GM18907 (cell line): ENCODE data around the gene HAAO.
"Not testable (repeated sequence)": the region's sequence is repeated elsewhere in the genome, so short reads cannot be mapped to it uniquely, and the experiment has no call there.

Source experiments
- ATAC-seq: cut with Tn5 transposase; IDR thresholded peaks from one replicate; pipeline ENCODE4 v1.9.1; 2021; ENCODE audit warnings: mild to moderate bottlenecking, moderate library complexity; ENCODE audit not compliant: unreplicated experiment

Gene HAAO

GRCh38 chr2:42792583-42793333 is at the start of gene HAAO:
TSS of gene HAAO (minus strand) at chr2:42792583. CDS start at chr2:42792536, 47 bp downstream.
- ATAC-seq: peak; percentile 36

- no peak for ATAC-seq
Observed at GRCh38 chr2:42841344-42841743, 49.0 kb upstream of the HAAO start.

GRCh38 chr2:42840760-42841159 is 48.4 kb upstream of the HAAO start:
- ATAC-seq: no peak

- ATAC-seq: no peak
Observed at GRCh38 chr2:42839809-42840501, 47.6 kb upstream of the HAAO start.

GRCh38 chr2:42838133-42838532 is 45.8 kb upstream of the HAAO start:
- no peak for ATAC-seq

- ATAC-seq: no peak
Observed at GRCh38 chr2:42835577-42836371, 43.4 kb upstream of the HAAO start.

GRCh38 chr2:42834161-42834560 is 41.8 kb upstream of the HAAO start:
- no peak for ATAC-seq

- no peak for ATAC-seq
Observed at GRCh38 chr2:42832289-42832634, 39.9 kb upstream of the HAAO start.

- ATAC-seq: not testable (repeated sequence)
Observed at GRCh38 chr2:42831575-42832288, 39.3 kb upstream of the HAAO start.

- ATAC-seq: no peak
Observed at GRCh38 chr2:42830922-42831574, 38.7 kb upstream of the HAAO start.

- ATAC-seq: no peak
Observed at GRCh38 chr2:42829671-42830440, 37.5 kb upstream of the HAAO start.

GRCh38 chr2:42828487-42829425 is 36.4 kb upstream of the HAAO start:
- ATAC-seq: peak; percentile 89

- peak; percentile 83 for ATAC-seq
Observed at GRCh38 chr2:42827647-42828486, 35.5 kb upstream of the HAAO start.

GRCh38 chr2:42826231-42826630 is 33.8 kb upstream of the HAAO start:
- ATAC-seq: no peak

- ATAC-seq: no peak
Observed at GRCh38 chr2:42824454-42824807, 32.0 kb upstream of the HAAO start.

GRCh38 chr2:42823744-42824453 is 31.5 kb upstream of the HAAO start:
- ATAC-seq: no peak

- no peak for ATAC-seq
Observed at GRCh38 chr2:42819160-42819559, 26.8 kb upstream of the HAAO start.
